HG03064 (cell line): Measurements from ENCODE around the gene GCAT.
"Not testable (repeated sequence)": the region's sequence is repeated elsewhere in the genome, so short reads cannot be mapped to it uniquely, and the experiment has no call there.

Experiments
- ATAC-seq: cut with Tn5 transposase; IDR thresholded peaks from one replicate; pipeline ENCODE4 v1.9.1; 2021; ENCODE audit warnings: low read depth; ENCODE audit not compliant: unreplicated experiment

The GCAT gene

DNA sequence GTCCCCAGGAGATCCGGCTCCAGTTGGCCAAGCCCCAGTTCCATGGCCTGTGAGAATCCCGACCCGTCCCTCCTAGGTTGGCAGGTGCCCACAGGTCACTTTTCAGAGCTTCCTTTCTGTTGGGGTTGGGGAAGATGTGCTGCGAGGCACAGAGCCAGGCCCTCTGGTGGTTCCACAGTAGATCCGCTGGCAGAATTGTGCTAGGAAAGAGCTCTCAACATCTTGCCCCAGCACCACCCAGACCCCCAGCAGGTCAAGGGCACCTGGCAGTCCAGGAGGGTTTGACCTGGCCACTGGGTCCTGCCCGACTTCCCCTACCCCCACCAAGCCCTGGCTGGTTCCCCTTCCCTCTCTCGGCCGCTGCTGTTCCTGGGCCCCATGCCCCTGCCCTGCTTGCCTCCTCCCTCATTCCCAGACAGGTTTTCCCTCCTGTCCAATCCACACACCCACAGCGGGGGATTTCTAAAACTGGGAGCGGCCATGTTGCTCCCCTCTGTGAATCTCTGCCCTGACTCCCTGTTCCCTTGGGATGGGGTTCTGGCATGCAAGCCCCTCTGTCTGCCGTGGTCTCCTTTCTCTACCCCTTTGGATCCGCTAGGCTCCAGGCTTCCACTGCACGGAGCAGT, 26.2 kb upstream of the GCAT start:
- no peak for ATAC-seq

- ATAC-seq, result no peak
These were observed 25.2 kb upstream of the GCAT start for GRCh38 chr22:37782340-37783168.

DNA sequence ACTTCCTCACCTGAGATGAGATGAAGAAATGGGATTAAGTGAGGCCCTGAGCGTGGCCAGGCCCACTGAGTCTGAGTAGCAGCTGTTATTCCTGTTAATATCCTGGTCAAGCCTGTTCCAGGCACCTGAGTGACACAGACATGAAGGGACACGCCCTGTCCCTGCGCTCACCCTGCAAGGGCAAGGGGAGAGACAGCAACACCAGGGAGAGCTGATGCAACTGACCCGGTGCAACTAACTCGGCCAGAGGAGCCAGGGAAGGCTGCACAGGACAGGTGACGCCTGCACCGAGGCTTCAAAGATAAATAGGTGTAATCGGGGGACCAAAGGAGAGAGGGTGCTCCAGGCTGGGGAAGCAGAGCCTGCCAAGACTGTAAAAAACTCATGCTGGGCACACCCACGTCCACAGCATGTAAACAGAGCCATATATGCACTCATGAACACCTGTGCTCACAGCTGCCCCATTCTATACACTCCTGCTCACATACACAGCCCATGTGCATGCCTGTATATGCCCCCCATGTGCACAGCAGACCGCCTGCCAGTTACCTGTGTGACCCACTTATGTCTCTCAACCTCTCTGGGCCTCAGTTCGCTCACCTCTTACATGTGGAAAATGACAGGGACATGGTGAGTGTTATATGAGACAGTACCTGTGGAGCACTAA, 22.8 kb upstream of the GCAT start:
- ATAC-seq, result no peak

GRCh38 chr22:37790234-37790633, 17.5 kb upstream of the GCAT start:
- ATAC-seq, result no peak

DNA sequence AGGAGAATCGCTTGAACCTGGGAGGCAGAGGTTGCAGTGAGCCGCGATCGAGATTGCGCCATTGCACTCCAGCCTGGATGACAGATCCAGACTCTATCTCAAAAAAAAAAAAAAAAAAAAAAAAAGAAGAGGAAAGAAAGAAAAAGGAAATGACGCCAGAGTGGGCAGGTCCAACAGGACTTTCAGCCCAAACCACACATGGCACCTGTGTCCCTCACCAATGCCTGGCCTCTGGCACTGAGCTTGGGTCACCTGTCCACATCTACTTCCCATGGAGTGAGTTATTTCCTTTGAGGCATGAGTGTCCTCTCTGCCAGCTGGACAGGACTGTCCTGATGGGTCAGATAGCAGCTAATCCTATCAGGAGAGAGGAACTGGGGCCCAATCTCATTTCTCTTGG, 15.2 kb upstream of the GCAT start:
- ATAC-seq, result no peak

DNA sequence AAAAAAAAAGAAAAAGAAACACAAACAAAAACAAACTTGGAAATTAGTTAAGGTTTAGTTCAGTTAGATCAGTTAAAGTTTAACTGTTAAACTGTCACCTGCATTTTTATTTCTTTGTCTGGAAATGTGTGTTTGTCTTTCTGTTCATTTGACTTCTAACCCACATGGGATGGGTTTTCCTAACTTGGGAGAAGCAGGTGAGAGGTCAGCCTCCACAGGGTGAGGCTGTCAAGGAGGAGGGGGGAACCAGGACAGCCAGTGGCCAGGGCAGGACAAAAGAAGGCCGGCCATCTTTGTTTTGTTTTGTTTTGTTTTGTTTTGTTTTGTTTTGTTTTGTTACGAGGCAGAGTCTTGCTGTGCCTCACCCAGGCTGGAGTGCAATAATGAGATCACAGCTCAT, 13.4 kb upstream of the GCAT start:
- no peak for ATAC-seq

- no peak for ATAC-seq
These were observed 11.7 kb upstream of the GCAT start for GRCh38 chr22:37796079-37796478.

DNA sequence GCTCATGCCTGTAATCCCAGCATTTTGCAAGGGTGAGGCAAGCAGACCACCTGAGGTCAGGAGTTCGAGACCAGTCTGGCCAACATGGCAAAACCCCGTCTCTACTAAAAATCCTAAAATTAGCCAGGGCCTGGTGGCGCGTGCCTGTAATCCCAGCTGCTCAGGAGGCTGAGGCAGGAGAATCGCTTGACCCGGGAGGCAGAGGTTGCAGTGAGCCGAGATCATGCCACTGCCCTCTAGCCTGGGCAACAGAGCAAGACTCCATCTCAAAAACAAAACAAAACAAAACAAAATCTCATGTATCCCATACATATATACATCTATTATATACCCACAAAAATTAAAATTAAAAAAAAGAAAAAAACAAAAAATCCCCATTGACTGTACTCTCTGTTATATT, 10.5 kb upstream of the GCAT start:
- ATAC-seq, result not testable (repeated sequence)

DNA sequence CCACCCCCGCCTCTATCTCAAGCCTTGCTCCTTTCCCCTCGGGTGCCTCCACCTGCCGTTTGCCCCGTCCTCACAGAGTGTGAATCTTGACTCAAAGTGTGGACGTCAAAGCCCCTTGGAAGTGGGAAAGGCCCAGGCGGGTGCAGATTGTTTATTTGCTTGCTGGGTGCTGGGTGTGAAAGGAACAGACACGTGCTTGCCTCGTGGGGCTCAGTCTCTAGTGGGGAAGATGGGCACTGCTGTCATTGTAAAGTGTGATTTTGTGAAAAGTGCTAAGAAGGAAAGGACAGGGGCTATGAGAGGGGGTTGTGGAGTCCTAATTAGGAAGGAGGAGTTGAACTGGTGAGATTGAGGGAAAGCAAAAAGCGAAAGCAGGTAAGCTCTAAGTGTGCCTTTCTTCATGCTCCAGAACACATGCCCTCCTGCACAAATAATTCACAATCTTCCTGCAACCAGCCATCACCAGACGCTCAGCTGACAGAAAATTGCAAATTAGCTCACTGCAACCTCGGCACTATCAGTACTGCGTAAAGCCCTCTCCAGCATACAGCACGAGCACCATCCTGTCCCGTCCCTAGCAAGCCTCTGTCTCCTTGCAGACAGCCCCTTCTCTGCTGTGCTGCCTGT, 9.7 kb upstream of the GCAT start:
- no peak for ATAC-seq

DNA sequence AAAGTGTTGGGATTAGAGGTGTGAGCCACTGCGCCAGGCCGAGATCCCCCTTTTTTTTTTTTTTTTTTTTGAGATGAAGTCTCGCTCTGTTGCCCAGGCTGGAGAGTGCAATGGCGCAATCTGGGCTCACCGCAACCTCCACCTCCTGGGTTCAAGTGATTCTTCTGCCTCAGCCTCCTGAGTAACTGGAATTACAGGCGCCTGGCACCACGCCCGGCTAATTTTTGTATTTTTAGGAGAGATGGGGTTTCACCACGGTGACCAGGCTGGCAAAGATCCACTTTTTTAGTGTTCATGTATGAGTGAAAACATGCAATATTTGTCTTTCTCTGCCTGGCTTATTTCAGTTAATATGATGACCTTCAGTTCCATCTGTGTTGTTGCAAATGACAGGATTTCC, 7.8 kb upstream of the GCAT start:
- ATAC-seq, result not testable (repeated sequence)

DNA sequence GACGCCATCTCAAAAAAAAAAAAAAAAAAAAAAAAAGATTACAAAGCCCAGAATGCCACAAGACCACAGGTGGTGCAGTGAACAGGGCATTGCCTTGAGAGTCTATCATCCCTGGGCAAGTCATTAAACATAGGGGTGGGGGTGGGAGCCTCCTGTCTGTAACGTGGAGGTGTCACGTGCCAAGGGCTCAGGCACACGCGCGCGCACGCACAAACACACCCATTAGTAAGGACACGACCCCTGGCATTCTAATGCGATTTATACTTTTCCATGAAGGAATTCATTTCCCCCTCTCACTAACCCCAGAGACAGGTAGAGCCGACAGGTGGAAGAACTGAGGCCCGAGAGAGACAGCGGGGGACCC, 5.8 kb upstream of the GCAT start:
- no peak for ATAC-seq

DNA sequence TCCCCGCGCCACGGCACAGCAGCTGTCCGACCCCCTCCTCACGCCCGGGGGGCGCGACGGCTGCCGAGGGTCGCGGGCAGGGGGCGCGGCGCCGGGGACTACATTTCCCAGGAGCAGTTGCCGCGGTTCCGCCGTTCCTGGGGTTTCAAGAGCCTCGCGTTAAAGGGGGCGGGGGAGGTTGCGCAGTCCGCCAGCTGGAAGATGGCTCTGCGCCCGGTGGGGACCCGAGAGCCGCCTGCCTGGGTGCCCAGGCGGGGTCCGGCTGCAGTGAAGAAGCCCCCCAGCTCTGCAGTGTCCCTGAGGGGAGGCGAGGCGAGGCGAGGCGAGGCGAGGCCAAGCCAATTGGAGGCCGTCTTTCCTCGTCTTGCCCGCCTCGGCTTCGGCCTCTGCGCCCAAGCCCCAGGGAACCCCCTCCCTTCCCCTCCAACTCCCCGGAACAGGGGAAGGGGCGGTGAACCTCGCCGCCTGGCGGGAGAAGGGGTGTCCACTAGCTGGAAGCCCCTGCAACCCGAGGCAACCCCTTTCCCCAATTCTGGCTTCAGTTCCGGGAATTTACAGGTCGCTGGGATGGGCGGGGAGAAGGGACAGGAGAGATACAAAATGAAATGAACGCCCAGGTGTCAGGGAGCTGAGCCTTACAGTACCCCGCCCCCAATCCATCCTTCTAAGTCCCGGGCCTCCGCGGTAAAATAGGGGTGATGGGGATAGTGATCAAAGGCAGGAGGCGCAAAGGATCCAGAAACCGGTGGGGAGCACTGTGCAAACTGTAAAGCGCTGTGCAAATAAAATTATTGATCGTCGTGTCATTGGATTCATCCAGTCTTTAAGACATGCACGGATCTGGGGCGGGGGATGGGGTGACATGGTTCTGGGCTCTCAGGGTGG, 5.2 kb upstream of the GCAT start:
- no peak for ATAC-seq

DNA sequence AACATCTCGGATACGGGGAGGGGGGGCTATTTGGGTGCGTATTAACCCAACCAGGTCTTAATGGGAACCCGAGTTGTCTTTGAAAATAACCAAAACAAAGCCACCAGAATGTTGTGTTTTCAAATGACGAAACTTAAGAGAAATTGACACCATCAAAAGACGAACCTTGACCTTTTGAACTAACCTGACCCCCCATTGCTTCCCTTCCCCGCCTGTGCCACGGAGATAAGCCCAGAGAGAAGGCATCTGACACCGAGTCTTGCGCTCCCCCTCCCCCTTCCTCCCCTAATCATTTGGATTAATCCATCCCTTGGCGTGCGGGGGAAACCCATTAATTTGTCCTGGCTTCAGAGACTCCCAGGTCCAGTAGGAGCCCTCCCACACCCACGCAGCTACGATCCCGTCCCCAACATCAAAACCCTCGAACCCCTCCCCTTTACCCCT, 4.5 kb upstream of the GCAT start:
- ATAC-seq, result no peak

- ATAC-seq, result no peak
These were observed 3.9 kb upstream of the GCAT start for GRCh38 chr22:37803639-37804351.

DNA sequence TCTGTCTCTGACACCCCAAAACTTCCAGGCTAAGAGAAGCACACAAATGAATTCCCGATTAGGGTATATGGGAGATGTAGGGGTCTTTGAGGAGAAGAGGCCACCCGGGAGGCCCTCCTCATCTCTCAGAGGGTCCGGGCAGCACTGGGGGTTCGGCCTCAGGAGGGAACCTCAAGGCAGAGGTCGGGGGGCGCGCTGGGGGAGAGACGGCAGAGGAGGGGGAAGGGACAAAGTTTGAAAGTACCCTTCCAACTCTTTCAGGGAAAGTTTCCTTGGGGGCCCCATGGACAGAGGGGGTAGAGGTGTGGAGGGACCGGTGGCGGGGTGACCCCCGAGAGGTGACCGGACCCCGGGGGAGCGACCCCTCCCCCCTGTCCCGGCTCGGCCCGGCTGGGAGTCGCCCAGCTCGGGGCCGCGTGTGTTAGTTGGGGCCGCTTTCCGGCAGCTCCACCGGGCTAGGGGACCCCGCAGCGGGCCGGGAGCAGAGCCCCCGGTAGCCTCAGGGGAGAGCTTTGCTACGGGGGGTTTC, 3.3 kb upstream of the GCAT start:
- ATAC-seq, result no peak

DNA sequence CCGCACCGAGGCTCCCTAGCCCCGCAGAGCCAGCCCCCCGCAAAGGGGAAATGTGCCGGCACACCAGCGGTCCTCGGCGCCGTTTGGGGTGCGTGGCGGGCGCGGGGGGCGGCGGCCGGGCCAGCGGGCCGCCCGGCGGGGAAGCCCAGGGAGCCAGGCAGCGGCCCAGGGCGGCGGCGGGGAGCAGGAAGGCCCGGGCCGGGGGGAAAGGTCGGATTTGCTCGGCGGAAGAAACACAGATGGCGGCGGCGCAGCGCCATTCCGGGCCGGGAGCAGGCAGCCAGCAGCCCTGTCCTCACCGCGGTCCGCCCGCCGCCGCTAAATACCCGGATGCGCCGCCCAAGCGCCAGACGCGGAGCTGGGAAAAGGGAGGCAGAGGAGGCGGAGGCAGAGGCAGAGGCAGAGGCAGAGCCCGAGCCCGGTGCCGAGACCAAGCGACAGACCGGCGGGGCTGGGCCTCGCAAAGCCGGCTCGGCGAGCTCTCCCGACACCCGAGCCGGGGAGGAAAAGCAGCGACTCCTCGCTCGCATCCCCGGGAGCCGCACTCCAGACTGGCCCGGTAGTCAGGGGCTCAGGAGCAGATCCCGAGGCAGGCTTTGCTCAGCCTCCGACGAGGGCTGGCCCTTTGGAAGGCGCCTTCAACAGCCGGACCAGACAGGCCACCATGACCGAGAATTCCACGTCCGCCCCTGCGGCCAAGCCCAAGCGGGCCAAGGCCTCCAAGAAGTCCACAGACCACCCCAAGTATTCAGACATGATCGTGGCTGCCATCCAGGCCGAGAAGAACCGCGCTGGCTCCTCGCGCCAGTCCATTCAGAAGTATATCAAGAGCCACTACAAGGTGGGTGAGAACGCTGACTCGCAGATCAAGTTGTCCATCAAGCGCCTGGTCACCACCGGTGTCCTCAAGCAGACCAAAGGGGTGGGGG, 2.6 kb upstream of the GCAT start:
- ATAC-seq, result no peak

DNA sequence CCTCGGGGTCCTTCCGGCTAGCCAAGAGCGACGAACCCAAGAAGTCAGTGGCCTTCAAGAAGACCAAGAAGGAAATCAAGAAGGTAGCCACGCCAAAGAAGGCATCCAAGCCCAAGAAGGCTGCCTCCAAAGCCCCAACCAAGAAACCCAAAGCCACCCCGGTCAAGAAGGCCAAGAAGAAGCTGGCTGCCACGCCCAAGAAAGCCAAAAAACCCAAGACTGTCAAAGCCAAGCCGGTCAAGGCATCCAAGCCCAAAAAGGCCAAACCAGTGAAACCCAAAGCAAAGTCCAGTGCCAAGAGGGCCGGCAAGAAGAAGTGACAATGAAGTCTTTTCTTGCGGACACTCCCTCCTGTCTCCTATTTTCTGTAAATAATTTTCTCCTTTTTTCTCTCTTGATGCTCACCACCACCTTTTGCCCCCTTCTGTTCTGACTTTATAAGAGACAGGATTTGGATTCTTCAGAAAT, 1.9 kb upstream of the GCAT start:
- no peak for ATAC-seq
